ENCODE data around the gene PRKCA. TPM values are rescaled to one million over a fixed set of nuclear protein-coding genes. Genes with fewer than 3 reads are reported as not detected.

The PRKCA gene
- total RNA-seq, 1 donor from 2014 or later = 29.0 TPM

- ATAC-seq (no peak), DNase-seq (no peak)
- Histone ChIP-seq H3K27me3 (ENCODE audit: low read depth) (no peaks in the 10 kb centered on the region), H3K9me3 (no peaks in the 10 kb centered on the region), H3K36me3 (peaks cover 8% of the 10 kb centered on the region), H3K4me1 (no peaks in the 10 kb centered on the region), H3K27ac (no peak overlapping the region), H3K4me3 (no peak overlapping the region)
- intact Hi-C loops (cut with DNase I) = no loop called here
- TF ChIP-seq CTCF (IDR thresholded peaks at IDR 0.05) = no peak
Observed at GRCh38 chr17:66684731-66685130, 382.3 kb downstream of the PRKCA start.

DNA sequence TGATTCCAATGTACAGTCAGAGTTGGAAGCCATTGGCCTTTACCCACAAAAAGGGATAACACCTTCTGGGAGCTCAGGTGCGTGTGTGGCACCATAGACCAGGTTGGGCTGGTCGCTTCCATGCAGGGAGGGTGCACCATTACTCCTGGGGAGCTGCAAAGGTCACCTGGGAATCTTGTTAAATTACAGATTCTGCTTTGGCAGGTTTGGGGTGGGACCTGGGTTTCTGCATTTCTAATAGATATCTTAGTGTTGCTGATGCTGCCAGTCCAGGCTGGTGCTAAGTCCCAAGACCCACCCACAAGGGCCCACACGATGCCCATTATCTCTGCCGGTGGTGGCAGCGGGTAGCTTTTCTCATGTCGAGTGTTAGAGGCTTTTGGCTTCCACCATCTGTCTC, 384.2 kb downstream of the PRKCA start:
- intact Hi-C loops (cut with DNase I) = no loop called here
- ATAC-seq = no peak
- Histone ChIP-seq H3K36me3 (peaks cover 11% of the 10 kb centered on the region), H3K4me3 (no peak overlapping the region), H3K4me1 (peaks cover 3% of the 10 kb centered on the region), H3K9me3 (no peaks in the 10 kb centered on the region), H3K27me3 (ENCODE audit: low read depth) (no peaks in the 10 kb centered on the region), H3K27ac (no peak overlapping the region)
- no peak for DNase-seq
- no peak for TF ChIP-seq CTCF (IDR thresholded peaks at IDR 0.05)

DNA sequence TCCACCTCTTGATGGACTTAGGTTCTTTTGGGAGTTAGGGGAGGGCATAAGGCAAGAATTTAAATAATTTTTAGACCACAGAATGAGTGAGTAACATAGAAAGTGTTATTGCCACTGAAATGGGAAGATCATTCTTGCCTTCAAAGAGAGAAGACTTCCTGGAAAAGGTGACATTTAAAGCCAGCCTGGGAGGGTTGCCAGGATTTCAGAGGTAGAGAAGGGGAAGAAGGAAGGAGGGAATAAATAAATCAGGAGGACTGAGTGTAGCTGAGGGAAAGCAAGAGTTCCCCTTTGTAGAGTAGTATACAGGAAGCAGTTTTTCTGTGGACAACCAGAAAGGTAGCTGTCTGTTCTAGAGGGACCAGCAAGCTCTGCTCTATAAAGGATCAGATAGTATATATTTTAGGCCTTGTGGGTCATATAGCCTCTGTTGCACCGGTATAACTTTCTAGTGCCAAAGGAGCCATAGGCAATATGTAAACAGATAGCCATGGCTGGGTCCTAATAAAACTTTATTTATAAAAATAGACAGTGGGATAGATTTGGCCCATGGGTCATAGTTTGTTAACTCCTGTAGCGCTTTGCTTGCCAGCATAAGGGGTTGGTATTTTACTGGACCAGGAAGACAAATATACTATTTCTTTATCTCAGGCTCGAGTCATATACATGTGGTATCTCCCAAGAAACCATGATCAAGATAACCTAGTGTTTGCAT, 385.3 kb downstream of the PRKCA start:
- H3K4me3 ChIP-seq = no peak overlapping the region
- peaks cover 7% of the 10 kb centered on the region for H3K4me1 ChIP-seq
- H3K27ac ChIP-seq = no peak overlapping the region
- TF ChIP-seq CTCF (IDR thresholded peaks at IDR 0.05) = no peak
- no peaks in the 10 kb centered on the region for H3K9me3 ChIP-seq
- no peaks in the 10 kb centered on the region for H3K27me3 ChIP-seq (ENCODE audit: low read depth)
- DNase-seq (no peak), ATAC-seq (no peak)
- intact Hi-C loops (cut with DNase I) = no loop called here
- peaks cover 17% of the 10 kb centered on the region for H3K36me3 ChIP-seq

GRCh38 chr17:66689221-66689620, 386.8 kb downstream of the PRKCA start:
- Histone ChIP-seq H3K27me3 (ENCODE audit: low read depth) (no peaks in the 10 kb centered on the region), H3K9me3 (no peaks in the 10 kb centered on the region), H3K27ac (no peak overlapping the region), H3K4me1 (peaks cover 7% of the 10 kb centered on the region), H3K4me3 (no peak overlapping the region), H3K36me3 (peaks cover 17% of the 10 kb centered on the region)
- intact Hi-C loops (cut with DNase I) = no loop called here
- TF ChIP-seq CTCF (IDR thresholded peaks at IDR 0.05) = no peak
- DNase-seq (no peak), ATAC-seq (no peak)

- intact Hi-C loops (cut with DNase I) = no loop called here
- H3K4me3 ChIP-seq = no peak overlapping the region
- no peak for TF ChIP-seq CTCF (IDR thresholded peaks at IDR 0.05)
- ATAC-seq (no peak), DNase-seq (no peak)
- H3K27me3 ChIP-seq (ENCODE audit: low read depth) = no peaks in the 10 kb centered on the region
- H3K4me1 ChIP-seq = peaks cover 7% of the 10 kb centered on the region
- no peaks in the 10 kb centered on the region for H3K9me3 ChIP-seq
- no peak overlapping the region for H3K27ac ChIP-seq
- peaks cover 17% of the 10 kb centered on the region for H3K36me3 ChIP-seq
Observed at GRCh38 chr17:66690166-66690565, 387.8 kb downstream of the PRKCA start.
